ENCODE results near the gene KRTAP10-3.

- TF ChIP-seq CTCF (IDR thresholded peaks at IDR 0.05 in 4 of 5, conservative IDR thresholded peaks at IDR 0.05 in 1 of 5), result no peak
- no peak for TF ChIP-seq POLR2A (IDR thresholded peaks at IDR 0.05)
Measured at GRCh38 chr21:44593598-44594405, 35.2 kb upstream of the KRTAP10-3 start.

Data from gastrocnemius medialis (tissue), 4 donors.